Effector memory CD4-positive, alpha-beta T cell (primary cell): ENCODE measurements around the gene CPEB3.

Source experiments
- DNase-seq, 3 donors: peaks; one replicate each; pipeline ENCODE4 v3.0.0-alpha.2; 2020
- H3K27ac ChIP-seq: 2 replicates; pipeline ENCODE4 v1.7.0; 2013; ENCODE audit warnings: mild to moderate bottlenecking, low read length, moderate library complexity; ENCODE audit not compliant: insufficient read depth, poor library complexity, severe bottlenecking
- H3K27me3 ChIP-seq: replicated peaks from 2 replicates; pipeline ENCODE4 v1.7.0; 2013; ENCODE audit warnings: mild to moderate bottlenecking, low read length; ENCODE audit not compliant: insufficient read depth, control insufficient read depth, poor library complexity, severe bottlenecking
- H3K36me3 ChIP-seq: 2 replicates; pipeline ENCODE4 v1.7.0; 2013; ENCODE audit warnings: mild to moderate bottlenecking, low read length, moderate library complexity; ENCODE audit not compliant: control insufficient read depth, insufficient read depth
- H3K4me1 ChIP-seq: 2 replicates; pipeline ENCODE4 v1.7.0; 2013; ENCODE audit warnings: low read length, mild to moderate bottlenecking; ENCODE audit not compliant: control insufficient read depth, insufficient read depth, poor library complexity, severe bottlenecking
- H3K4me3 ChIP-seq: 2 replicates; pipeline ENCODE4 v1.7.0; 2013; ENCODE audit warnings: low read length, low read depth, mild to moderate bottlenecking; ENCODE audit not compliant: insufficient read depth, poor library complexity, severe bottlenecking
- H3K9me3 ChIP-seq: 2 replicates; pipeline ENCODE4 v1.7.0; 2013; ENCODE audit warnings: mild to moderate bottlenecking, low read length, moderate library complexity; ENCODE audit not compliant: control insufficient read depth

The CPEB3 gene

GRCh38 chr10:92001995-92002394 is 288.9 kb downstream of the CPEB3 start:
- no peak for DNase-seq
- H3K4me3 ChIP-seq = no peak overlapping the region
- no peaks in the 10 kb centered on the region for H3K9me3 ChIP-seq
- no peaks in the 10 kb centered on the region for H3K4me1 ChIP-seq
- H3K27me3 ChIP-seq = no peaks in the 10 kb centered on the region
- H3K36me3 ChIP-seq = no peaks in the 10 kb centered on the region
- H3K27ac ChIP-seq = no peak overlapping the region

- Histone ChIP-seq H3K4me3 (no peak overlapping the region), H3K4me1 (no peaks in the 10 kb centered on the region), H3K9me3 (no peaks in the 10 kb centered on the region), H3K27me3 (no peaks in the 10 kb centered on the region), H3K27ac (no peak overlapping the region), H3K36me3 (no peaks in the 10 kb centered on the region)
- DNase-seq = no peak
Observed at GRCh38 chr10:92001581-92001980, 289.3 kb downstream of the CPEB3 start.
